Measurements from ENCODE around the gene SANBR.
"Not testable (repeated sequence)": the region's sequence is repeated elsewhere in the genome, so short reads cannot be mapped to it uniquely, and the experiment has no call there.

SANBR gene

DNA sequence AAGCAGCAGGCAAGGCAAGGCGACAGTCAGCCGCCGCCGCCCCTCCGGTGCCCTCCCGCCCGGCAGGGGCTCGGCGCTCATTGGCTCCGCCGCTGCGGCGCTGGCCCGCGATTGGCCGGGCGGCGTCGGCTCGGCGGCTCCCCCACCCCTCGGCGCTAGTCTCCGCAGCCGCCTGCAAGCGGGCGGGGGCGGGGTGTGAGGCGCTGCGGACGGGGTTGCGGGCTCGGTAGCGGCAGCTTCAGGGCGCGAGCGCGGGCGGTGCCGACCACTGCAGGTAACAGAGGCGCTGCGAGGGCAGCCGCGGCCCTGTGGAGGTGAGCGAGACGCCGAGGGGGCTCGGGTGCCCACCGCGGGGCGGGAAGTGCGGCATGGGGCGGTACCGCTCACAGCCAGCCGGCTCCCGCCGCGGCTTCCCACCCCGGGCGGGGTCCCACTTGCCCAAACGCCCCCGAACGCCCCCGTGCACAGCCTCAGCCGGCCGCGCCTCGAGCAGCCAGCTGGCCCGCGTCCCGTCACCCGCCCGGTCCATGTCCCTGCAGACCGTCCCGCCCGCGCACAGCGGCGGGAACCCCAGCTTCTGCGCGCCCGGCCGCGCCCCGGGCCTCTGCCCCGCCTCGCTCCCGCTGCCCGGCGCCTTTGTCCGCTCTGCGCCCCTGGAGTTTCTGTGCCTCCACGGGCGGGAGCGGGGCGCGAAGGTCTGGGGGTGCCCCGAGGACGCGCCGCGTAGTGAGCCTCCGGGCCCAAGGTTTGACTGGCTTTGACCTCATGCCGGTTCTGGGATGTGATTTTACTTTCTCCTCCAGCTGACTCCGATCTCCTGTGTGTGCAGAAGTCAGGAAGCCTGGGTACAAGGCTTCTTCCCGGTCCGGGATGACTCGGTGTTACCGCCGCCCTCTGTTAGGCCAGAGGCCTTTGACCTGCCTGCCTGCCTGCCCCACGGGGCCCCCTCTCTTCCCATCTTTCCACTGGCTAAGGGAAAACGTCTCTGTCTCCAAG is at the start of gene SANBR:
Gene SANBR, plus strand, starts transcription at position 158 of the 996 bp plus-strand sequence. CDS start 4,480 bp downstream, outside the sequence.
- peak; percentile 64 for DNase-seq (ENCODE audit: low read depth)

DNA sequence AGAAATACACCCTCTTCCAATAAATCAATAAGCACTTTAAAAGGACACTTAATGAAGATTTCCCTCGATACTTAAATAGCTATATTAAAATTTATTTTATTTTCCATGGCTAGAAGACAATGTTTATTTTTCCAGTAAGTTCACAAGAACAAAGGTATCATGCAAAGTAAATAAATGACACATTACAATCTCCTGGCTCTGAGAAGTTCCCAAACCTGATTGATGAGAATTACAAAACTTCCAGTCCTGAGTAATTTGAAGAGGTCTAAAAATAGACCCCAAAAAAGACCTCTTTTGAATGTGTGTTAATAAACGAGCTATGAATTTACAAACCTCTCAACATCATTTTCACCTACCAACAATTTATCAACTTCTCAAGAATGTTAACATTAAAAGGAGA is 49.7 kb upstream of the SANBR start:
- no peak for DNase-seq (ENCODE audit: low read depth)

DNA sequence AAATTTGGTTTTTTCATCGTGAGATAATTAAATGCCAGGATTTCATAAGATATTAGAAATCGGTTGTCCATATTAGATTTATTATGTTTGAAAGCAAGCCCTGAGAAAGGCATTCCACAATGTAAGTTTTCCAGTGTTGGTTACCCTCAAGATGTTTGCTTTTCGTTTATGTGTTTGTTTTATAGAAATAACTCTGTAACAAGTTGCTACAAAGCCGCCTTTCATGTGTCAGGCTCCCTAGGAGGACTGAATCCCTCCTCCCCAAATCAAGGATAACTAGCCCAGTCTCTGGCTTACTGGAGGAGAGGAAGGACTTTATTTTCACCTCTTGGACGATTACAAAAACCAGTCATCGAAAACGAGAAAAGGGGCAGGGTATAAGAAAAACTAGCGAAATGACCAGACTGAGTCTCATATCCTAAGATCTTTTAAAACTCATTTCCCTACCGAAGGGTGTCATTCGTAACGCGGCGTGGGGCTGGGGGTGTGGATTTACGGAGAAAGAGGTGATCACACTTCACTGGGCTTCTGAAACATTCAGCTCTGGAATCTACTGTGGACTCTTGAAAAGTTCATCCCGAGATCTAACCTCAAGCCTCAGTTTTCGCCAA is 49.2 kb upstream of the SANBR start:
- DNase-seq (ENCODE audit: low read depth) = no peak

DNA sequence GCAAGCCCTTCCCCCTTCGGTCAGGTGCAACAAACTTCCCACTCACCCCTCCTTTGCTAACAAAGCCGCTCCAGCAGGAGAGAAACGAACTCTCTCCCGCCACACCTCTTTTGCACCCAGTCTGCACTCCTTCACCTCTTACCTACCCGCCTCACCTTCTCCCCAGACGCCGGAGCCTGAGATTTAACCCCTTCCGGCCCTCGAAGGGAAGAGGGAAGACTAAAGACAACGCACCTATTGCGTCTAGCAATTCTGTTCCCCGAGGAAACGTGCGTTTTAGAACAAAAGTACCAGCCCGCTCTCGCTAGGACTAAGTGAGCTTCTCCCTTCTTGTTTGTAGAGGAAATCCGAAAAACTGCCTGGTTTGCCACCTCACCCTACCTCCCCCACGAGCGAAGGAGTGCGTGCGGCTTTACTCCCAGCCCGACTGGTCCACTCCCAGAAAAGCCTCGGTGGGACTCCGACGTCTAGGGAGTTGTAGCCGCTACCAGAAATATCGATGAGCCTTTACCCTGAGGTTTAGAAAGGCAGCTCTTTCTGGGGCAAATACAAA is 48.6 kb upstream of the SANBR start:
- DNase-seq (ENCODE audit: low read depth) = peak; percentile 40

DNA sequence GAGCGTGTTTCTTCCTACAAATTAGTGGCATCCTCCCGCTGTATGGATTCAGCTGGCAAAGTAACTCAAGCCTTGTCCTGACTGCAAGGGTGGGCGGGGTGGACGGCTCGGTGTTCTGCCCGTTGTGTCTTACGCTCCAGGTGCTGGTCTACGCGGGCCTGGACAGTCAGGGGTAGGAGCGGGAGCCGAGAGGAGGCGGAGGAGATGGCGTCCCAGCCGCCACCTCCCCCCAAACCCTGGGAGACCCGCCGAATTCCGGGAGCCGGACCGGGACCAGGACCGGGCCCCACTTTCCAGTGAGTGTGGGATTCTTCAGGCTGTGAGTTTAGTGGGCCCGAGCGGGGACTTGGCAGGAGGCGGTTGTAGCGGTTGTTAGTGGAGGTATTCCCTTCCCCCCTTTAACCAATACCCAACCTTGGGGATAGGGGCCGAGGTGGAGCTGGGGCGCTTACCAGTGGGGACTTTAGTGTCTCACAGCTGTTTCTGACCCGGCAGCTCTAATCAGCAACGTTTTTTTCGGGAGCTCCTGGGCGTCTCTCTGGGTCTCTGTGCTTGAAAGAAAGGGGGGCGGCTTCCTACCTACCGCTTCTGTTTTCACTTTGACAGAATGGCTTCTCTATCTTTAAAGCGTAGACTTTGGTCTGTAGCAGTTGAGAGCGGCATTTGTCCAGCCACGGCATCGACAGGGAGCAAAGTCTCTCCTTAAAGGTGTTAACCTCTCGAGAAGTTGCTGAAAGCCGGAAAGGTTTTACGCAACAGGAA is 47.9 kb upstream of the SANBR start, which contains the start of the genes PEX13 and PUS10:
Gene PEX13, plus strand, starts transcription at position 165 of the 762 bp plus-strand sequence. Its CDS starts 40 bp downstream, at position 205.
Gene PUS10, minus strand, starts transcription at position 700 of the 762 bp plus-strand sequence. CDS start 6,365 bp downstream, outside the sequence.
- DNase-seq (ENCODE audit: low read depth) = no peak

DNA sequence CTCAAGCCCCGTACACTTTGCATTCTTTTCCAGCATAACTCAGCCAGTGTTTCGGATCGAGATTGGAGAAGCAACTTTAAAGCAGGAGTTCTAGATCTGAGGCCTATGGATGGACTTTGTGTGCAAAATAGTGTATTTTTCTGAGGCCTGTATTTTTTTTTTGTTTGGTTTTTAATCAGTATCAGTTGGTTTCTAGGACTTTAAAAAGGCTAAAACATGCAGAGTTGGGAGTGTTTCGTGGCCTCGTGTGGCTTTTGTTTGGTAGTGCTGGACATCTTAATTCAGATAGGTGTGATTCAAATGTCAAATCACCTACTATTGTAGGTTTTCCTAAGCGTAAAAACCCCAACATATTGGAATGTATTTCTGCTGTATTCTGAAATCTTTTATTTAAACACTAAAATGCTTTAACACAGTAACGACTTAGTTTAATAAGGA is 47.3 kb upstream of the SANBR start:
- DNase-seq (ENCODE audit: low read depth) = no peak

DNA sequence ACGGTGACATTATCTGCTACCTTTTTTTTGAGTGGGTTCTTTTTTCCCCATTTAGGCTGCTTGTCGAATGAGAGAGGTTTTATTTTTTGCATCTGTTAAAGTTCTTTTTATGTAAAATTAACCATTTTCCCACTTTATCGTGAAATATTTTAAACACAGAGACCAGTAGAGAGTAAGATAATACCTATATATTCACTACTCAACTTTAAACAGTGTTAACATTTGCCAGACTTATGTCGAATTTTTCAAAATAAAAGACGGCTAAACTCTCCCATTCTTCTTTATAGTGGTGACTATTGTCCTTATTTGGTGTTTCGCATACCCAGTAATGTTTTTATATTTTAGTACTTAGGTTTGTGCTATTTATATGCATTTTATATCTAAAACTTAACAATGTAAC is 46.9 kb upstream of the SANBR start:
- no peak for DNase-seq (ENCODE audit: low read depth)

DNA sequence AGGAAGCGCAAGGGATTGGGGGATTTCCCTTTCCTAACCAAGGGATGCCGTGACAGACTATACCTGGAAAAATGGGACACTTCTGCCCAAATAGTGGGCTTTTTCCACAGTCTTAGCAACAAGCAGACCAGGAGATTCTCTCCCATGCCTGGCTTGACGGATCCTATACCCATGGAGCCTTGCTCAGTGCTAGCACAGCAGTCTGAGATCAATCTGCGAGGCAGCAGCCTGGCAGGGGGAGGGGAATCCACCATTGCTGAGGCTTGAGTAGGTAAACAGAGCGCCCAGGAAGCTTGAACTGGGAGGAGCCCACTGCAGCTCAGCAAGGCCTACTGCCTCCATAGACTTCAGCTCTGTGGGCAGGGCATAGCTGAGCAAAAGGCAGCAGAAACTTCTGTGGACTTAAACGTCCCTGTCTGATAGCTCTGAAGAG is 44.4 kb upstream of the SANBR start:
- no peak for DNase-seq (ENCODE audit: low read depth)

DNA sequence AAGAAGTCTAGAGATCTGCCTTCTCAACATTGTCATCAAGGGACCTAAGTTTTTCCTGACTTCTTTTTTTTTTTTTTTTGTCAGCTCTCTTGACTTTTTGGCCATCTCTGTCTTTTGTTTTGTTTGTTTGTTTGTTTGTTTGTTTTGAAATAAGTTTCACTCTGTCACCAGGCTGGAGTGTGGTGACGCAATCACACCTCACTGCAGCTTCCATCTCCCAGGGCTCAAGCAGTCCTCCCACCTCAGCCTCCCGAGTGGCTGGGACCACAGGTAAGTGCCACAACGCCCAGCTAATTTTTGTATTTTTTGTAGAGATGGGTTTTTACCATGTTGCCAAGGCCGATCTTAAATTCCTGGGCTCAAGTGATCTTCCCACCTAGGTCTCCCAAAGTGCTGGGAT is 42.0 kb upstream of the SANBR start:
- DNase-seq (ENCODE audit: low read depth) = no peak

DNA sequence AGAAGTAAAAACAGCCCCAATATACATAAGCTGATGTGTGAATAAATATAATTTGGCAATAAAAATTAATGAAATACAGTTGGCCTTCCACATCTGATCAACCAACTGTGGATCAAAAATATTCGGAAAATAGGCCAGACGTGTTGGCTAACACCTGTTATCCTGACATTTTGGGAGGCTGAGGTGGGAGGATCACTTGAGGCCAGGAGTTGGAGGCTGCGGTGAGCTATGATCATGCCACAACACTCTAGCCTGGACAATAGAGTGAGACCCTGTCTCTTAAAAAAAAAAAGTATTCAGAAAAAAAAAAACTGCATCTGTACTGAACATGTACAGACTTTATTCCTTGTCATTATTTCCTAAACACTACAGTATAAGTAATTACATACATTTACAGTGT is 36.1 kb upstream of the SANBR start:
- no peak for DNase-seq (ENCODE audit: low read depth)

DNA sequence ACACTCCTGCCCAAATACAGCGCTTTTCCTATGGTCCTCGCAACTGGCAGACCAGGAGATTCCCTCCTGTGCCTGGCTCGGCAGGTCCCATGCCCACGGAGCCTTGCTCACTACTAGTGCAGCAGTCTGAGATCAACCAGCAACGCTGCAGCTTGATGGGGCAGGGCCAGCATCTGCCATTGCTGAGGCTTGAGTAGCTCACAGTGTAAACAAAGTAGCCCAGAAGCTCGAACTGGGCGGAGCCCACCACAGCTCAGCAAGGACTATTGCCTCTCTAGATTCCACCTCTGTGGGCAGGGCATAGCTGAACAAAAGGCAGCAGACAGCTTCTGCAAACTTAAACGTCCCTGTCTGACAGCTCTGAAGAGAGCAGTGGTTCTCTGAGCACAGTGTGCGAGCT is 31.1 kb upstream of the SANBR start:
- DNase-seq (ENCODE audit: low read depth) = not testable (repeated sequence)

DNA sequence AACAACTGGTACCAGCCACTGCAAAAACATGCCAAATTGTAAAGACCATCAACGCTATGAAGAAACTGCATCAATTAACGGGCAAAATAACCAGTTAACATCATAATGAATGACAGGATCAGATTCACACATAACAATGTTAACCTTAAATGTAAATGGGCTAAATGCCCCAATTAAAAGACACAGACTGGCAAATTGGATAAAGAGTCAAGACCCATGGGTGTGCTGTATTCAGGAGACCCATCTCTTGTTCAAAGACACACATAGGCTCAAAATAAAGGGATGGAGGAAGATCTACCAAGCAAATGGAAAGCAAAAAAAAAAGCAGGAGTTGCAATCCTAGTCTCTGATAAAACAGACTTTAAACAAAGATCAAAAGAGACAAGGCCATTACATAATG is 29.0 kb upstream of the SANBR start:
- DNase-seq (ENCODE audit: low read depth) = not testable (repeated sequence)

DNA sequence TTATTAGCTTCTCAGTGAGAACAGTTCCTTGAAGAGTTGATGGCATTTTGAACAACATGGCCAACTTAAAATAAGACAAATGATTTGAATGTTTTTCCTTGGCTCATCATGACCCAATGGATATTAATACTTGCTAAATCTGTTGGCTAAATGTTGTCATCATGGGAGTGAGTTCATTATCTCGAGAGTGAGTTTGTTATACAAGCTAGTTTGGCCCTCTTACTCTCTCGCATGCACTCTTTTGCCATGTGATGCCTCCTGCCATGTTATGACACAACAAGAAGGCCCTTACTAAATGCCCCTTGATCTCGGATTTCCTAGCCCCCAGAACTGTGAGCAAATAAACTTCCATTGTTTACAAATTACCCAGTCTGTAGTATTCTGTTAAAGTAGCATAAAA is 22.9 kb upstream of the SANBR start:
- no peak for DNase-seq (ENCODE audit: low read depth)

DNA sequence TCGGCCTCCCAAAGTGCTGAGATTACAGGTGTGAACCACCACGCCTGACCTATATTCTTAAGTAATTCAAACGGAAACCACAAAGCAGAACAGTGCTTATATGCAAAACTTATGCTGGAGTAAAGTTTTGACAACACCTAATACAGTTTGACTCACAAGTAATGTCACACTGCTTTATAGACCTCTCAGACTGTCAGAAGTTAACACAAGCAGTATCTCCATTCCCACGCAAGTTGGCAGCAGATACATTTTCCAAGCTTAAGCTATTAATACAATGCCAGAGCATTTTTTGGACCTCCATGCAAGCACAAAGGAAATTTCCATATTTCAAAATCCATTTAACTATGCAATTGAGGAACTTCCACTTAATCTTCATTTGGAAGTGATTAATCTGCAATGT is 21.0 kb upstream of the SANBR start:
- DNase-seq (ENCODE audit: low read depth) = no peak

DNA sequence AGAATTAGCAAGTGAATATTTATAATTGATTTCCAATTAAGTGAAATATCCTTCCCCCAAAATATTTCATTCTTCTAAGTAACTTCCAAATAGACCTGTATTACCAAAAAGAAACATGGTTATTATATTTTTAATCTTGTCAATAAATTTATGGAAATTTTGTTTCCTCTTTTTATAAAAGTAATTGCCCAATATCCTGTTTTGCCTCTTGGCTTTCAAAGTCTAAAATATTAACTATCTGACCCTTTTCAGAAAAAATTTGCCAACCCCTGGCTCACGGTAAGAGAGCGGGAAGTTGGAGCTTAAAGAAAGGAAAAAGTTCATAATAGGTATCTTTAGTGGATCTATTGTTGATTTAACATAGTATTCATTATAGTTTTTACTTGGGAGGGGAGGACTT is 20.4 kb upstream of the SANBR start:
- no peak for DNase-seq (ENCODE audit: low read depth)

DNA sequence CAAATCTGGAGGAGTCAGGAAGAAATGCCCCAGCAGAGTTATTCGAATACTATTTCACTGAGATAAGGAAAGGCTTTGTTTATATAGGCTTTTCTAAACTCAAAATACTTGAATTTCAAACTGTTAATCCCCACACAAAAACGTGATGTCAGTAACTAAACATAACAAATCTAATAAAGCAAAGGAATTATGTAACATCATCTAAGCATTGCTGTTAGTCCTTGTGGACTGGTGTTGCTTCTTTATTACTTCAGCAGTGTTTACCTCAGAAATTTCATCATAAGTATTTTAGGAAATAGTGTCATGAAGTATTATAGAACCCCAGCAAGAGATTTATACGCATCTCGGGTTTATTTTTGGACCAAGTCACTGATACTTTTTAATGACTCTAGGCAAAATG is 19.7 kb upstream of the SANBR start:
- no peak for DNase-seq (ENCODE audit: low read depth)

DNA sequence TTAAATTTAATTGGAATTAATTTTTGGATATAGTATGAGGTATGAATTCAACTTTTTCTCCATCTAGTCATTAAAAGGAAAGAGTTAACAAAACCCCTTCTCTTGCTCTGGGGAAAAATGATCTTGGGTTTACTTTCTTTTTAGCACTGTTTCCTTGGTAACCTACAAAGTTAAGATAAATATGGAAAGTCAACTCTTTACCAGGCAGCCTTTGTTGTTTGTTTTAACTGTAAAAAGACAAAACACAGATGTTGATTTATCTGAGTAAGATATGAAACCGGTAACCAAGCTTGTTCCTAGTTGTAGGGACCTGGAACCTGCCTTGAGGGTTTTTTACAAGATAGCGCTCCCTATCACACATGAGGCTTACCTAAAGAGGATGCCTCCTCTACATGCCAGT is 10.1 kb upstream of the SANBR start:
- no peak for DNase-seq (ENCODE audit: low read depth)

DNA sequence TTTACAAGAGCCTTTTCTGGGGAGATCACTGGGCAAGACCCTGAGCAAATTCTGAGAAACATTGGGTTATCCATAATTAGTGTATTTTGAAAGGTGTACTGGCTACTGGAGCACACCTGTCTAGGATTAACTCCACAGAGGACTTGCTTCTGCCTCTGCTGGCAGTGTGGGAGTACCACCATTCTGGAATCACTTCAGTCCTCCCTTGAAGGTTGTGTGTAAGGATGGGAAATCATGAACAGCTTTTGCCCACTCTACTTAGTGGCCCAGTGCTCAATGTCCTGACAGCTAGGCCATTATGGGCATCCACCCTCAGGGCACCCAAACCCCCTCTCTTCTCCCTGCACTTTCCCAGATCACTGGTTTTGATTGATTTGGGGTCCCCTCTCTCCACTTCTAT is 8.1 kb upstream of the SANBR start:
- no peak for DNase-seq (ENCODE audit: low read depth)

DNA sequence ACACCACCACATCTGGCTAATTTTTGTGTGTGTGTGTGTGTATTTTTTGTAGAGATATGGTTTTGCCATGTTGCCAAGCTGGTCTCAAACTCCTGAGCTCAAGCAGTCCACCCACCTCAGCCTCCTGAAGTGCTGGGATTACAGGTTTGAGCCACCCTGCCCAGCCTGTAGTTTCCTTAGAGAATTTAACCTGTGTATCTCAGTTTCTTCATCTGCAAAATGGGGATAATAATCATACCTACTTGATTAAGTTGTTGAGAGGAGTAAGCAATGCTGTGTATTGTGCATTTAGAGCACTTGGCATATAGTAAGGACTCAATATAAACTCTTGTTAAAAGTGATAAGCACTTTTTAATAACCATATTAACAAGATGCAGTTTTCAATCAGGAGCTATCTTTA is 6.3 kb upstream of the SANBR start:
- no peak for DNase-seq (ENCODE audit: low read depth)

DNA sequence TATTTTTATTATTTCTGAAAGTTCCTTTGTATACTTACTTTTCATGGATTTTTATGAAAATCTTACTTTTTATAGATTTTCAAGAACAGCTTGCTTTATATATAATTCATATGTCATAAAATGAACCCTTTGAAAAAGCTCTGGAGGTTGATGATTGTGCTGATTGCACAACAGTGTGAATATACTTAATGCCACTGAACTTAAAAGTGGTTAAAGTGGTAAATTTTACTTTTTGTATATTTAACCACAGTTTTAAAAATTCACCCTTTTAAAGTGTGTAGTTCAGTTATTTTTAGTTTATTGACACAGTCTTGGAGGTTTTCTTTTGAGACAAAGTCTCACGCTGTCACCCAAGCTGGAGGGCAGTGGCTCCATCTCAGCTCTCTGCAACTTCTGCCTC is 8.4 kb downstream of the SANBR start:
- DNase-seq (ENCODE audit: low read depth) = no peak

DNA sequence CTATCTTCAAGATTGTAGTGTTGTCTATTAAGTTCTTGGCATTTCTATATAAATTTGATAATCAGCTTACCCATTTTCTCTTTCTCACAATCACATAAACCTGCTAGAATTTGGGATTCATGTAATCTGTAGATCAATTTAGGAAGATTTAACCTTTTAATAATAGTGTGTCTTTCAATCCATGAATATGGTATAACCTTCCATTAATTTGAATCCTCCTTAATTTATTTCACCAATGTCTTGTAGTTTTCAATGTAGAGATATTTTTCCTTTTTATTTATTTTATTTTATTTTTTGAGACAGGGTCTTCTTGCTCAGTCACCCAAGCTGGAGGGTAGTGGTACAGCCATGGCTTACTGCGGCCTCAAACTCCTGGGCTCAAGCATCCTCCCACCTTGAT is 20.2 kb downstream of the SANBR start:
- DNase-seq (ENCODE audit: low read depth) = no peak

DNA sequence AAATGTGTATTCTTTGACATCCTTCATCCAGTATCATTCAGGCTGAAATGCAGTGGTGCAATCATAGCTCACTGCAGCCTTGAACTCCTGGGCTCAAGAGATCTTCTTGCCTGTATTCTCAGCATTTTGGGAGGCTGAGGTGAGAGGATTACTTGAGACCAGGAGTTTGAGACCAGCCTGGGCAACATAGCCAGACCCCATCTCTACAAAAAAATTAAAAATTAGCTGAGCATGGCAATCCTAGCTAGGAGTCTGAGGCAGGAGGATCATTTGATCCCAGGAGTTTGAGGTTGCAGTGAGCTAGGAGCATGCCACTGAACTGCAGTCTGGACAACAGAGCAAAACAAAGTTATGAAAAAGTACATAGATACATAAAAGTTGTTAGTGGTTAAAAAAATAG is 24.1 kb downstream of the SANBR start:
- no peak for DNase-seq (ENCODE audit: low read depth)
